OCI-LY7 (cell line): ENCODE results near the gene NOX4.

ENCODE experiments used
- CTCF ChIP-seq: fragments of 200-600 bp; sonication (generic); conservative IDR thresholded peaks from 2 replicates; pipeline ENCODE4 v1.5.1; 2014; ENCODE audit warnings: mild to moderate bottlenecking, antibody characterized with exemption, low read length, moderate library complexity, mixed read lengths
- EZH2phosphoT487 ChIP-seq: fragments of 200-600 bp; sonication (generic); IDR thresholded peaks from 2 replicates; pipeline ENCODE4 v1.6.1; 2018; ENCODE audit warnings: low read depth, borderline replicate concordance, mild to moderate bottlenecking, mixed run types, antibody characterized with exemption, low read length, moderate library complexity, mixed read lengths

GRCh38 chr11:89436071-89436470, 55.1 kb downstream of the NOX4 start:
- TF ChIP-seq CTCF (no peak), EZH2phosphoT487 (no peak)
